Heart left ventricle (tissue), 13 donors: ENCODE data around the gene NINJ1.

Experiments
- POLR2A ChIP-seq, 2 donors: fragments of 450-650 bp; IDR thresholded peaks; one replicate each; pipeline ENCODE4 v1.6.1; 2017; ENCODE audit warnings: antibody characterized with exemption in 2 of 2, mild to moderate bottlenecking in 2 of 2, moderate library complexity in 2 of 2
- TF ChIP-seq, protein P1 (sequence below), 12 donors: fragments of 200-600 bp; sonication (generic) in 4 of 12; IDR thresholded peaks; one replicate each; pipeline versions ENCODE4 v1.5.0 to v1.8.0; 2018 to 2022; ENCODE audit warnings: antibody characterized with exemption in 12 of 12, mild to moderate bottlenecking in 5 of 12
- donor health status: ischemic (EF 13 %, LVEDD 7.1; RV severe dilation, severe dysfunction).
- donor health status: DM: no; HTN: yes; CAD: no.
- donor health status: DM: no; HTN: no; CAD: no.
- donor health status: ischemic (EF 25% LVEDD 6.9; RV normal size, moderate dysfunction).
- donor health status: ischemic (EF 25% LVEDD 5.7; RV mildly dilated, moderate dysfunction).
- donor health status: ischemic (EF 35%, LVEDD 5.7; RV mildly dilated, moderate dysfunction).
- donor health status: nonischemic (EF 11% LVEDD 7.7; RV severe dilation, severe dysfunction).
- donor health status: DM: yes; HTN: yes; CAD: no.
- donor health status: PGD.
- donor health status: ischemic (EF 29% LVEDD 5.4; RV normal size, mild dysfunction).
- donor health status: nonischemic (EF 23%, LVEDD 6.1; RV moderate dilation, normal function).

GRCh38 chr9:93095205-93096130 is 38.6 kb downstream of the NINJ1 start:
- TF ChIP-seq, protein P1, sequence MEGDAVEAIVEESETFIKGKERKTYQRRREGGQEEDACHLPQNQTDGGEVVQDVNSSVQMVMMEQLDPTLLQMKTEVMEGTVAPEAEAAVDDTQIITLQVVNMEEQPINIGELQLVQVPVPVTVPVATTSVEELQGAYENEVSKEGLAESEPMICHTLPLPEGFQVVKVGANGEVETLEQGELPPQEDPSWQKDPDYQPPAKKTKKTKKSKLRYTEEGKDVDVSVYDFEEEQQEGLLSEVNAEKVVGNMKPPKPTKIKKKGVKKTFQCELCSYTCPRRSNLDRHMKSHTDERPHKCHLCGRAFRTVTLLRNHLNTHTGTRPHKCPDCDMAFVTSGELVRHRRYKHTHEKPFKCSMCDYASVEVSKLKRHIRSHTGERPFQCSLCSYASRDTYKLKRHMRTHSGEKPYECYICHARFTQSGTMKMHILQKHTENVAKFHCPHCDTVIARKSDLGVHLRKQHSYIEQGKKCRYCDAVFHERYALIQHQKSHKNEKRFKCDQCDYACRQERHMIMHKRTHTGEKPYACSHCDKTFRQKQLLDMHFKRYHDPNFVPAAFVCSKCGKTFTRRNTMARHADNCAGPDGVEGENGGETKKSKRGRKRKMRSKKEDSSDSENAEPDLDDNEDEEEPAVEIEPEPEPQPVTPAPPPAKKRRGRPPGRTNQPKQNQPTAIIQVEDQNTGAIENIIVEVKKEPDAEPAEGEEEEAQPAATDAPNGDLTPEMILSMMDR (IDR thresholded peaks at IDR 0.05) = no peak
- TF ChIP-seq POLR2A (IDR thresholded peaks at IDR 0.05) = peak in 1 of 2 donors; percentile 86
